ENCODE data around the gene PYGM.

The PYGM gene

GRCh38 chr11:64766881-64767280 is 7.1 kb upstream of the PYGM start:
- no peak for FAIRE-seq

- no peak for FAIRE-seq
Observed at GRCh38 chr11:64765851-64766665, 6.3 kb upstream of the PYGM start.

- no peak for FAIRE-seq
Observed at GRCh38 chr11:64765291-64765850, 5.6 kb upstream of the PYGM start.

- FAIRE-seq: no peak
Observed at GRCh38 chr11:64764753-64765152, 5.0 kb upstream of the PYGM start.

- no peak for FAIRE-seq
Observed at GRCh38 chr11:64764040-64764611, 4.4 kb upstream of the PYGM start.

- FAIRE-seq: no peak
Observed at GRCh38 chr11:64763526-64764039, 3.8 kb upstream of the PYGM start.

GRCh38 chr11:64762674-64763525 is 3.1 kb upstream of the PYGM start:
- FAIRE-seq: no peak

- FAIRE-seq: no peak
Observed at GRCh38 chr11:64762277-64762673, 2.5 kb upstream of the PYGM start.

- no peak for FAIRE-seq
Observed at GRCh38 chr11:64760759-64761420, 1.1 kb upstream of the PYGM start.

- FAIRE-seq: no peak
Observed at GRCh38 chr11:64759131-64759721, 548 bp downstream of the PYGM start.

GRCh38 chr11:64758330-64759079 is 1.3 kb downstream of the PYGM start:
- no peak for FAIRE-seq

- FAIRE-seq: no peak
Observed at GRCh38 chr11:64757549-64758329, 2.0 kb downstream of the PYGM start.

- FAIRE-seq: no peak
Observed at GRCh38 chr11:64755681-64756361, 4.0 kb downstream of the PYGM start.

- FAIRE-seq: no peak
Observed at GRCh38 chr11:64754919-64755662, 4.7 kb downstream of the PYGM start.

GRCh38 chr11:64754124-64754918 is 5.5 kb downstream of the PYGM start:
- no peak for FAIRE-seq

GRCh38 chr11:64753380-64754123 is 6.2 kb downstream of the PYGM start:
- FAIRE-seq: no peak

- no peak for FAIRE-seq
Observed at GRCh38 chr11:64753019-64753379, 6.8 kb downstream of the PYGM start.

Data from TTC549 (cell line).